Mucosa of gallbladder (tissue), 1 donor: ENCODE measurements around the gene SPRED2. TPM values are rescaled to one million over a fixed set of nuclear protein-coding genes. Genes with fewer than 3 reads are reported as not detected.

ENCODE experiments used
- DNase-seq: peaks from one replicate; pipeline ENCODE4 v3.0.0-alpha.2; 2020; ENCODE audit warnings: low spot score
- total RNA-seq: library from RNA; stranded (reverse); gene quantifications from one replicate; pipeline ENCODE4 v1.2.1, GENCODE V29; 2021
- donor health status: DM: no; HTN: no; CAD: no.

Gene SPRED2
- total RNA-seq, 1 donor from 2014 or later: 34.7 TPM

DNA sequence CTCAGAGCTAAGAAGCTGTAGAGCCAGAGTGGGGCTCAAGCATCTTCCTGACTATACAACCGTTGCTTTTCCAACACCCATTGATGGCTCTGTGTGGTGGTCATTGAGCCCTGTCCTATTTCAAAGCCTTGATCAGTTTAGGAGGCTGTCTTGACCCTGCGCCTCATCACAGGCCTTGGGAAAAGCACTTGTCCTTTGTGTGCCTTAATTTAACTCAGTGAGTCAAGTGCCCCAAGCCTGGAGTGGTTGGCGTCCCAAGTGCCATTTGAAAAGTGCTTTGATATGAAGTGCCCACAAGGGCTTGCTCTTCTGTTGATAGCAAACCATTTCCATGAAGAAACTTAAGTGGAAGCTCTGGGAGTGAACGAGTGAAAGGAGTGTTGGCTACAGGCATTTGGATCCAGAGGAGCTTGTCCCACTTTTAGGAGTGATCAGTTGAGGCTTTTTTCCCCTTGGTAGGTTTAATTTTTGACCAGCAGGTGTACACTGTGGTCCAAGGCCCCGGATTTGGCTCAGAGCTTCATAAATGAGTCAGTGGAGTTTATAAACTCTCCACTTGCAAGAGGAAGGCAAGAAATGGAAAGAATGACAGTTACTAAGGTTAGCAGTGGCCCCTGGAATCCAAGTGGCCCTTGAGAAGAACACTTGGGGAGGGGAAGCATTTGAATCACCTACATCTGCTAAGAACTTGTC lies 154.5 kb downstream of the SPRED2 start:
- DNase-seq: no peak

DNA sequence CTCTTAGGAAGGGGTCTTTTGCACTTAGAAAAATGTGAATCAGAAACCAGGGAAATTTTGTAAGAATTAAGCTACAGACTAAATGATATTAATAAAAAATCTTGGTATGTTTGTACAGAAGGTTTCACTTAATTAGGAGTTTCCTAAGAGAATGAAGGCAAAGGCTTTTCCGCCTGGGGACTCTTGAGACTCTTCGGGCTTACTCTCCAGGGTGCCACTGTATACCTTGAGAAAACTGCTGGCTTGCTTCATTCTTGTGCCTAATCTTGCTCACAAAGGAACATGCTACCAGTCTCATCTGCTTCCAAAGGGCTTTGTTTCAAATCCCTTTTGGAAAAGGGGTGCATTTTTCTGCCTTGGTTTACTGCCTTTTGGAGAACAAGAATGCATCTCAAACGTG lies 155.3 kb downstream of the SPRED2 start:
- DNase-seq: no peak

DNA sequence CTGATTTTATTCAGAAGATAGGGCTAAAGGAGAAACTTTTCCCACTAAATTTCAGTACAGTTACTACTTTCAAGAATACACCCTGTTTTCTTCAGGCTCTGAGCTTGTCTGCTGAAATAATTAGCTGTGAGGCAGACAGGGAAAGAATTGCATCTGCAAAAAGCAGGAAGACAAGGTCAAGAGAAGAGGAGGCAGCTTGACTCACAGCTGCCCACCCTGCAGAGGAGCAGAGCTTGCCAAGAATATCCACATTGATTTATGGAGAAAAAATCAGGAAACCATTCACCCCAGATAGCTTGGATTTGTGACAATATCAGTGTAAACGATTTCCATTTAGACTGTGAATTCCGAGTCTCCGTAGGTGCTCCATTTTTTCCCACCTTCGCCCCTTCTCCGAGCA lies 155.8 kb downstream of the SPRED2 start:
- DNase-seq: no peak

DNA sequence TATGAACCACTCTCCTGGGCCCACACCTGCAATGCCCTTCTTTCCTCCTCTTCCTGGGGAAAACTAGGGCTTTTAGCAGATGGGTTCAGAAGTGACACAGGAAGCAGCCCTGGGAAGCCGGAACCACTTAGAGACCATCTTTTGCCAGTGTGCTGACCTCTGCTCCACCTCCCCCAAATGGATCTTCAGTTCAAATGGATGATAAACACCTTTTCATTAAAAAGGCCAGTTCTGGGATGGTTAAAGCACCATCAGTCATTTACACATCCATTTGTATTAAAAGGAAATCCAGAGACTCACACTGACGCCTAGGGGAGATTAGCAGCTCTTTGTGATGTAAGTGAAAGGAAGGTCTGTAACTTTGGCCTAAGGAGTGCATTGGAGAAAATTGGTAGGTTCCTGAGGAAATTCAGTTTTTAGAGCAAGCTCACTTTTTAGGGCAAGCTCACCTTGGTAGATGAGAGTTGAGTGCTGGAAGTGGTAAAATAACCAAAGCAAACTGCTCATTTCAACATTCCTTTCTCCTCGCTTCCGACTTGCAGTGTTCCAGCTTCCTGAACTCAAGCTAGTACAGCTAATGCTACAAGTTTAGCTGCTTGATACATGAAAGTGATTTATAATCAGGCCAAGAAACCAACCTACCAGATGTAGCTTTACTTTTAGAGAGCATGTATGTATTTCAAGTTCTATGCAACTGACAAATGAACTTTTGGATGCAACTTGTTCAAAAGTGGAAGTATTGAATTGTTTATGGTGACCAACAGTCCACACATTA lies 157.1 kb downstream of the SPRED2 start:
- DNase-seq: no peak

DNA sequence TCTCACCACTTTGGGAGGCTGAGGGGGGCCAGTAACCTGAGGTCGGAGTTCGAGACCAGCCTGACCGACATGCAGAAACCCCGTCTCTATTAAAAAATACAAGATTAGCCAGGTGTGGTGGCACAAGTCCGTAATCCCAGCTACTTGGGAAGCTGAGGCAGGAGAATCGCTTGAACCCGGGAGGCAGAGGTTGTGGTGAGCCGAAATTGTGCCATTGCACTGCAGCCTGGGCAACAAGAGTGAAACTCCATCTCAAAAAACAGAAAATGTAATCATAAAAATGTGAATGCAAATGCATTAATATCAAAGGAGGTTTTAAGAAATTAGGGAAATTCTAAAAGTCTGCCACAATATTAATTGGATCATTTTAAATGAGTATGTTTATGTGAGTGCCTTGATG lies 159.1 kb downstream of the SPRED2 start:
- DNase-seq: no peak

DNA sequence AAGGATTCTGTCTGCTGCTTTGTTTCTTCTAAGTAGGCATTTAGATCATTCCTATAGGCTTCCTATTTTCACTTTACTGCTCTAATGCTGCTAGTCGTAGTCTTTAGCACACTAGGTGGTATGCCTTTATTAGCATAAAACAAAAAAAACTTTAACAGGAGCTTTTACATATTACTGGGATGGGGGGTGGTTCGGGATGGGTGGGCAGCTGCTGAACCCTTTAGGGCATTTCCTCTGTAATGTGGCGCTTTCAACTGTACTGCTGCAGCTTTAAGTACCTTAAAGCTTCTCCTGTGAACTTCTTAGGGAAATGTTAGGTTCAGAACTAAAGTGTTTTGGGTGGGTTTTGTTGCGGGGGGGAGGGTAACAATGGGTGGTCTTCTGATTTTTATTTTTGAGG lies 163.4 kb downstream of the SPRED2 start:
- DNase-seq: no peak

DNA sequence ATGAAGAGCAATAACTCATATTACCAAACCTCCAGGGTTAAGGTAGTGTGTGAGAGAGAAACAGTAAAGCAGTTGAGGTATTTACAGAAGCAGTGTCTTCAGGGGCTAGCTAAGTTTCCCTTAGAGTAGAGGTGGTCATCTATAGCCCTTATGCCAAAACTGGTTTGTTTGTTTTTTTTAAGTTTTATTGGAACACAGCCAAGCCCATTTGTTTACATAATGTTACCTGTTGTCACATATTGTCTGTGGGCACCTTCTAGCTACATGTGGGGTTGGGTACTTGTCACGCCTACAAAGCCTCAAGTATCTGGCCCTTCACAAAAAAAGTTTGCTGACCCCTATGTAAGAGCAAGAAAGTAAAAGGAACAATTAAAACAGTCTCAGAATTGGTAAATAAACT lies 165.4 kb downstream of the SPRED2 start:
- no peak for DNase-seq

DNA sequence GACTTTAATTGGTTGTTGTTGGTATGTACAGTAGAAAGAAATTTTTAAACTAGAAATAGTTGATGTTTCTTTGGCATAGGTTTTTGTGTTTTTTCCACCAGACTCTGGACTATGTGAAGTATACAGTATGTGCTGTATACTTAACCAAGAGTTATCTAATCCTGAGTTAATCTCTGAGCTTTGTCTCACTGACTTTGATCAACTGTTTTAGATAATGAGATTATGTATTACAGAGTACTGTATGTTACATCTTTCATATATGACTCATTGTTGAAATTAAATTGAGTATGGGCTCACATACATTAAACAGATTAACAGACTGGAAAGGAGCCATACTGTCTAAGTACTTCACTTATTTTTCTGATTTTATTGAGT lies 166.7 kb downstream of the SPRED2 start:
- no peak for DNase-seq

DNA sequence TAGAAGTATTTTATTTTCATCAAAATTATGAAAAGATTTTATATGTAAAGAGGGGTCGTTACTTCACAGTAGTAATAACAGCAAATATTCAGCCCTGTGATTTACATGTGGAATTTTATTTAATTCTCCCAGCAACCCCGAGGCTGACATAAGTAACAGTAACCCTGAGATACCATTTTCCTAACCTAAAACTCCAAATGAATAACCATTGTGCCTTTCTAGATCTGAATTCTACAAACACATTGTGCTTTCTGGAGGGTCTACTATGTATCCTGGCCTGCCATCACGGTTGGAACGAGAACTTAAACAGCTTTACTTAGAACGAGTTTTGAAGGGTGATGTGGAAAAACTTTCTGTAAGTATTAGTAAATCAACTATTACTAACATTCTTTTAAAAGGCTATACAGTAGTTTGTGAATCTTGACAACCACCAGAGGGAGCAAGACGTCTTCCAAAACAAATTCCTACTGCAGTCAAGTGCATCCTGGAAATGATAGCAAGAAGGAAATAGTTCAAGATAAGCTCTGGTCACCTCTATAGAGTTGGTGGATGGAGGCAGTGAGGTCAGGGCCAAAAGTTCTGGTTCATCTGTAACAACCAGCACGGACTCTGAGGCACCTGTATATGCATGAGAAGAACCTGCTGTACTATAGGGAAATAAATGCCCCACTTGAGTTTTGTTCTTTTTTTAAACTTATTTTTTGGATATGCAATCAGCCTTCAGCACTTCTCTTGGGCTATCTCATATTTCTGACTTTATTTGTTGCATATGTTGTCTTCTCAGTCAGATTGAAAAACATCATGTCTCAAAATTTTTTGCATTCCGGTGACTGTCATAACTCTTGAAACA lies 167.4 kb downstream of the SPRED2 start:
- DNase-seq: peak; percentile 56

DNA sequence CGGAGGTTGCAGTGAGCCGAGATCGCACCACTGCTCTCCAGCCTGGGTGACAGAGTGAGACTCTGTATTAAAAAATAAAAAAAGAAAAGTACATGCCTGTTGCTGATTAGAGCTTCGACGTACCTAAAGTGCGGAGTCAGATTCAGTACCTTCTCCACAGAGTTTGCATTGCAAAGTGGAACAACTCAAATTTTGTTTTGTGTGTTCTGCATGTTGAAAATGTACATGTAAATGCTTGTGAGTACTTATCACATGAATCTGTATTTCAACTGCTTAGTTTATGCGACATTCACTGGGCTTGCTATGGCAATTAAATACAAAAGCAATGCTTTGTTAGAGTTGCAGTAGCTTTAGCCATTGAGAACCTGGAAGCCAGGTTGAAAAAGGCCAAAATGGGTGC lies 168.4 kb downstream of the SPRED2 start:
- DNase-seq: no peak

DNA sequence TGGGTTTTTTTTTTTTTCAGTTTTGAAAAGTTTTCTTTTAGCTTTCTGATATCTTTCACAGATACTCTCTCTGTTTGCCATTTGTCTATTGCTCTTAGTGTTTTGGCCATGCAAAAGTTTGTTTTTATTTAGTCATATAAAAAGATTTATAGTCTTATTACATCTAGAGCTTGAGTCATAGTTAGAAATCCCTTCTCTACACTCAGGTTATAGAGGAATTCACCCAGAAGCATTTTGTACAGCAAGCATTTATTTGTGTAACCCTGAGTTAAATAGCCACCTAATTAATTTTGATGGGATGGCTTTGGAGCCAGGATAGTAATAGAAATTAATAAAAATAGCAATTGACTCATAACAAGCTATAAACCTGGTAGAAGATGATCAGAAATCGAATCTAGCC lies 169.1 kb downstream of the SPRED2 start:
- DNase-seq: no peak

DNA sequence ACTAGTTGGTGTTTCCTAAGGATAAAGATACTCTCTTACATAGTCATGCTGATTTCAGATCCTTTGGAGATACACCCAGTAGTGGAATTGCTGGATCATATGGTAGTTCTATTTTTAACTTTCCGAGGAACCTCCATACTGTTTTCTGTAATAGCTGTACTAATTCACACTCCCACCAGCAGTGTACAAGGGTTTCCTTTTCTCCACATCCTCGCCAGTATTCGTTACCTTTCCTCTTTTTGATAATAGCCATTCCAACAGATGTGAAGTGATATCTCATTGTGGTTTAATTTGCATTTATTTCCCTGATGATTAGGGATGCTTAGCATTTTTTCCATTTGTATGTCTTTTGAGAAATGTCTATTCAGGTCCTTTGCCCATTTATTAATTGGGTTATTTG lies 170.7 kb downstream of the SPRED2 start:
- no peak for DNase-seq

Other genes with a start within 250 kb of the SPRED2 start
- 209 TPM for gene ACTR2, start 204.8 kb downstream of the SPRED2 start, total RNA-seq